HCEC 1CT (cell line): Measurements from ENCODE around the gene IL10.
"Not testable (repeated sequence)": the region's sequence is repeated elsewhere in the genome, so short reads cannot be mapped to it uniquely, and the experiment has no call there.

Experiments
- DNase-seq: peaks from one replicate; pipeline ENCODE4 v3.0.0-alpha.2; 2017

IL10 gene

GRCh38 chr1:206792939-206793607 lies 20.8 kb upstream of the IL10 start:
- DNase-seq, result no peak

- no peak for DNase-seq
These were observed 18.4 kb upstream of the IL10 start for GRCh38 chr1:206790502-206791250.

GRCh38 chr1:206788487-206789050 lies 16.3 kb upstream of the IL10 start:
- no peak for DNase-seq

- no peak for DNase-seq
These were observed 15.6 kb upstream of the IL10 start for GRCh38 chr1:206787891-206788290.

GRCh38 chr1:206786212-206786886 lies 14.1 kb upstream of the IL10 start:
- no peak for DNase-seq

- no peak for DNase-seq
These were observed 13.0 kb upstream of the IL10 start for GRCh38 chr1:206785182-206785765.

- DNase-seq, result no peak
These were observed 12.2 kb upstream of the IL10 start for GRCh38 chr1:206784471-206784903.

- no peak for DNase-seq
These were observed 11.2 kb upstream of the IL10 start for GRCh38 chr1:206783506-206783905.

- no peak for DNase-seq
These were observed 10.2 kb upstream of the IL10 start for GRCh38 chr1:206782448-206782847.

- DNase-seq, result no peak
These were observed 7.3 kb upstream of the IL10 start for GRCh38 chr1:206779638-206780037.

- DNase-seq, result not testable (repeated sequence)
These were observed 6.6 kb upstream of the IL10 start for GRCh38 chr1:206778911-206779310.

GRCh38 chr1:206778031-206778430 lies 5.7 kb upstream of the IL10 start:
- no peak for DNase-seq

- DNase-seq, result no peak
These were observed 3.9 kb upstream of the IL10 start for GRCh38 chr1:206776229-206776628.

- DNase-seq, result no peak
These were observed 1.8 kb upstream of the IL10 start for GRCh38 chr1:206774093-206774492.

- DNase-seq, result no peak
These were observed 979 bp downstream of the IL10 start for GRCh38 chr1:206771338-206771692.

GRCh38 chr1:206770531-206771337 lies 1.6 kb downstream of the IL10 start, which contains the start of gene IL19:
Gene IL19, plus strand, starts transcription at chr1:206770773. Its CDS starts 65,890 bp downstream, at chr1:206836663.
- DNase-seq, result peak; percentile 30

GRCh38 chr1:206769304-206769731 lies 3.0 kb downstream of the IL10 start:
- DNase-seq, result no peak

GRCh38 chr1:206768472-206769303 lies 3.6 kb downstream of the IL10 start:
- no peak for DNase-seq

GRCh38 chr1:206766251-206766856 lies 5.9 kb downstream of the IL10 start:
- DNase-seq, result peak; percentile 84

- not testable (repeated sequence) for DNase-seq
These were observed 6.5 kb downstream of the IL10 start for GRCh38 chr1:206765771-206766170.
